Measurements from ENCODE around the gene GADD45GIP1. TPM values are rescaled to one million over a fixed set of nuclear protein-coding genes. Genes with fewer than 3 reads are reported as not detected.
A peak's percentile ranks its signal among the peaks of the same experiment; 100 is the strongest.

Gene GADD45GIP1
- total and polyA plus RNA-seq, 10 of the 15 experiments (the other 5 are each of a cell fraction or from before 2014, with no cell fraction given) = 5.1 to 136 (median 30.1) TPM

DNA sequence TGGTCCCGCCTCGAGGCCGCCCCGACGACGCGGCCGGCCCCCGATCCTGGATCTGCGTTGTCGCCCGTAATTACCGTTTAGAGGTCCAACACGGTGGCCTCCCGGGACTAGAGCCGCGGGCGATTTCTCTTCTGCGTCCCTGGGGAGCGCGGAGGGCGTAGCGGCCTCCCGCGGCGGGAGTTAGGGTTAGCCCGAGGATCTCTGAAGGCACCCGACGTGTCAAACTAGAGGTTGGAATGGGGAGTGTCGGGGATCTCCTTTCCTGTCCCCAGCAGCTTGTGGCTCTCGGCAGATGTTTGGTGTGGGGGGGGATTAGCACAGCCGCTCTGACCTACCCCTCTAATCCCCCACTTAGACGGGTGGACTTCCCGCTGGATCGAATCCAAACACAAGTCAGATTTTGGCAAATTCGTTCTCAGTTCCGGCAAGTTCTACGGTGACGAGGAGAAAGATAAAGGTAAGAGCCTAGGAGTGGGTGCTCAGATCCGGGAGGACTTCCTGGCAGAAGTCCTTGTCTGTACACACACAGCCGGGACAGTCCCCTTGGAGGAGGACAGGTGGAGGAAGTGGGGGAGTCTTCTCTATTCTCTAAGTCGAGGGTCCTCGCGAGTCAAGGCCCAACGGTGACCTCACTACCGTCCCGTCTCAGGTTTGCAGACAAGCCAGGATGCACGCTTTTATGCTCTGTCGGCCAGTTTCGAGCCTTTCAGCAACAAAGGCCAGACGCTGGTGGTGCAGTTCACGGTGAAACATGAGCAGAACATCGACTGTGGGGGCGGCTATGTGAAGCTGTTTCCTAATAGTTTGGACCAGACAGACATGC, 18.0 kb downstream of the GADD45GIP1 start (continued):
- TF ChIP-seq, protein P1, sequence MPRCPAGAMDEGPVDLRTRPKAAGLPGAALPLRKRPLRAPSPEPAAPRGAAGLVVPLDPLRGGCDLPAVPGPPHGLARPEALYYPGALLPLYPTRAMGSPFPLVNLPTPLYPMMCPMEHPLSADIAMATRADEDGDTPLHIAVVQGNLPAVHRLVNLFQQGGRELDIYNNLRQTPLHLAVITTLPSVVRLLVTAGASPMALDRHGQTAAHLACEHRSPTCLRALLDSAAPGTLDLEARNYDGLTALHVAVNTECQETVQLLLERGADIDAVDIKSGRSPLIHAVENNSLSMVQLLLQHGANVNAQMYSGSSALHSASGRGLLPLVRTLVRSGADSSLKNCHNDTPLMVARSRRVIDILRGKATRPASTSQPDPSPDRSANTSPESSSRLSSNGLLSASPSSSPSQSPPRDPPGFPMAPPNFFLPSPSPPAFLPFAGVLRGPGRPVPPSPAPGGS (IDR thresholded peaks at IDR 0.05; ENCODE audit: borderline replicate concordance, insufficient read depth, low read depth, low read length, poor library complexity, severe bottlenecking) = no peak
- TF ChIP-seq CEBPZ (IDR thresholded peaks at IDR 0.05; ENCODE audit: low read depth, low read length) = no peak
- no peak for TF ChIP-seq ESRRA (IDR thresholded peaks at IDR 0.05; ENCODE audit: low read length)
- TF ChIP-seq EED (IDR thresholded peaks at IDR 0.05; ENCODE audit: low read depth) = no peak
- no peak for TF ChIP-seq CBFB (IDR thresholded peaks at IDR 0.05; ENCODE audit: low read depth)
- TF ChIP-seq ZNF274 (IDR thresholded peaks at IDR 0.05; ENCODE audit: insufficient read depth, insufficient read length) = no peak
- no peak for TF ChIP-seq IRF4 (IDR thresholded peaks at IDR 0.05; ENCODE audit: low read depth, low read length)
- no peak for TF ChIP-seq BCL11A (IDR thresholded peaks at IDR 0.05; ENCODE audit: low read depth, low read length)
- TF ChIP-seq MYB (IDR thresholded peaks at IDR 0.05; ENCODE audit: borderline replicate concordance, low read depth, low read length) = no peak
- TF ChIP-seq ZBTB33 (IDR thresholded peaks at IDR 0.05) = no peak
- TF ChIP-seq KLF5 (IDR thresholded peaks at IDR 0.05; ENCODE audit: partially characterized antibody) = peak; percentile 5
- TF ChIP-seq, protein P2, sequence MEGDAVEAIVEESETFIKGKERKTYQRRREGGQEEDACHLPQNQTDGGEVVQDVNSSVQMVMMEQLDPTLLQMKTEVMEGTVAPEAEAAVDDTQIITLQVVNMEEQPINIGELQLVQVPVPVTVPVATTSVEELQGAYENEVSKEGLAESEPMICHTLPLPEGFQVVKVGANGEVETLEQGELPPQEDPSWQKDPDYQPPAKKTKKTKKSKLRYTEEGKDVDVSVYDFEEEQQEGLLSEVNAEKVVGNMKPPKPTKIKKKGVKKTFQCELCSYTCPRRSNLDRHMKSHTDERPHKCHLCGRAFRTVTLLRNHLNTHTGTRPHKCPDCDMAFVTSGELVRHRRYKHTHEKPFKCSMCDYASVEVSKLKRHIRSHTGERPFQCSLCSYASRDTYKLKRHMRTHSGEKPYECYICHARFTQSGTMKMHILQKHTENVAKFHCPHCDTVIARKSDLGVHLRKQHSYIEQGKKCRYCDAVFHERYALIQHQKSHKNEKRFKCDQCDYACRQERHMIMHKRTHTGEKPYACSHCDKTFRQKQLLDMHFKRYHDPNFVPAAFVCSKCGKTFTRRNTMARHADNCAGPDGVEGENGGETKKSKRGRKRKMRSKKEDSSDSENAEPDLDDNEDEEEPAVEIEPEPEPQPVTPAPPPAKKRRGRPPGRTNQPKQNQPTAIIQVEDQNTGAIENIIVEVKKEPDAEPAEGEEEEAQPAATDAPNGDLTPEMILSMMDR (IDR thresholded peaks at IDR 0.05 in 2 of 3, conservative IDR thresholded peaks at IDR 0.05 in 1 of 3; ENCODE audit: control insufficient read depth in 2 of 3, extremely low read depth in 1 of 3, insufficient read depth in 1 of 3, low read depth in 3 of 3, low read length in 3 of 3) = peak in 1 of 3 experiments; percentile 10; a peak in 1 of 6 replicates
- TF ChIP-seq CHD4 (IDR thresholded peaks at IDR 0.05) = no peak
- no peak for TF ChIP-seq TCF7 (IDR thresholded peaks at IDR 0.05; ENCODE audit: borderline replicate concordance)
- TF ChIP-seq, protein P3, sequence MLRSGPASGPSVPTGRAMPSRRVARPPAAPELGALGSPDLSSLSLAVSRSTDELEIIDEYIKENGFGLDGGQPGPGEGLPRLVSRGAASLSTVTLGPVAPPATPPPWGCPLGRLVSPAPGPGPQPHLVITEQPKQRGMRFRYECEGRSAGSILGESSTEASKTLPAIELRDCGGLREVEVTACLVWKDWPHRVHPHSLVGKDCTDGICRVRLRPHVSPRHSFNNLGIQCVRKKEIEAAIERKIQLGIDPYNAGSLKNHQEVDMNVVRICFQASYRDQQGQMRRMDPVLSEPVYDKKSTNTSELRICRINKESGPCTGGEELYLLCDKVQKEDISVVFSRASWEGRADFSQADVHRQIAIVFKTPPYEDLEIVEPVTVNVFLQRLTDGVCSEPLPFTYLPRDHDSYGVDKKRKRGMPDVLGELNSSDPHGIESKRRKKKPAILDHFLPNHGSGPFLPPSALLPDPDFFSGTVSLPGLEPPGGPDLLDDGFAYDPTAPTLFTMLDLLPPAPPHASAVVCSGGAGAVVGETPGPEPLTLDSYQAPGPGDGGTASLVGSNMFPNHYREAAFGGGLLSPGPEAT (IDR thresholded peaks at IDR 0.05; ENCODE audit: low read depth) = no peak
- no peak for TF ChIP-seq BHLHE40 (IDR thresholded peaks at IDR 0.05; ENCODE audit: borderline replicate concordance in 1 of 2, low read depth in 2 of 2, low read length in 1 of 2)
- TF ChIP-seq, protein P4, sequence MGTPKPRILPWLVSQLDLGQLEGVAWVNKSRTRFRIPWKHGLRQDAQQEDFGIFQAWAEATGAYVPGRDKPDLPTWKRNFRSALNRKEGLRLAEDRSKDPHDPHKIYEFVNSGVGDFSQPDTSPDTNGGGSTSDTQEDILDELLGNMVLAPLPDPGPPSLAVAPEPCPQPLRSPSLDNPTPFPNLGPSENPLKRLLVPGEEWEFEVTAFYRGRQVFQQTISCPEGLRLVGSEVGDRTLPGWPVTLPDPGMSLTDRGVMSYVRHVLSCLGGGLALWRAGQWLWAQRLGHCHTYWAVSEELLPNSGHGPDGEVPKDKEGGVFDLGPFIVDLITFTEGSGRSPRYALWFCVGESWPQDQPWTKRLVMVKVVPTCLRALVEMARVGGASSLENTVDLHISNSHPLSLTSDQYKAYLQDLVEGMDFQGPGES (IDR thresholded peaks at IDR 0.05) = no peak
